ENCODE results near the gene POLG2. TPM values are rescaled to one million over a fixed set of nuclear protein-coding genes. Genes with fewer than 3 reads are reported as not detected.

POLG2 gene
- total RNA-seq, 1 donor from 2014 or later: 10.8 TPM

GRCh38 chr17:64509179-64509578 lies 12.3 kb upstream of the POLG2 start:
- Histone ChIP-seq H3K4me3 (ENCODE audit: low read depth, low read length) (no peak overlapping the region), H3K36me3 (ENCODE audit: control insufficient read depth, insufficient read depth, low read length) (peaks cover 10% of the 10 kb centered on the region), H3K27me3 (ENCODE audit: control insufficient read depth, insufficient read depth, low read length) (no peaks in the 10 kb centered on the region)
- DNase-seq (ENCODE audit: low read depth) (no peak), FAIRE-seq (no peak)
- TF ChIP-seq CTCF (IDR thresholded peaks at IDR 0.05; ENCODE audit: insufficient read depth, low read length, severe bottlenecking): no peak

- FAIRE-seq: no peak
- no peaks in the 10 kb centered on the region for H3K27me3 ChIP-seq (ENCODE audit: control insufficient read depth, insufficient read depth, low read length)
- peaks cover 12% of the 10 kb centered on the region for H3K36me3 ChIP-seq (ENCODE audit: control insufficient read depth, insufficient read depth, low read length)
- TF ChIP-seq CTCF (IDR thresholded peaks at IDR 0.05; ENCODE audit: insufficient read depth, low read length, severe bottlenecking): no peak
- no peak for DNase-seq (ENCODE audit: low read depth)
- no peak overlapping the region for H3K4me3 ChIP-seq (ENCODE audit: low read depth, low read length)
Measured at GRCh38 chr17:64508683-64509082, 11.8 kb upstream of the POLG2 start.

GRCh38 chr17:64507413-64507782 lies 10.5 kb upstream of the POLG2 start:
- Histone ChIP-seq H3K36me3 (ENCODE audit: control insufficient read depth, insufficient read depth, low read length) (peaks cover 20% of the 10 kb centered on the region), H3K27me3 (ENCODE audit: control insufficient read depth, insufficient read depth, low read length) (no peaks in the 10 kb centered on the region), H3K4me3 (ENCODE audit: low read depth, low read length) (peak overlapping the region; percentile 61)
- DNase-seq (ENCODE audit: low read depth): peak; percentile 69
- FAIRE-seq: no peak
- TF ChIP-seq CTCF (IDR thresholded peaks at IDR 0.05; ENCODE audit: insufficient read depth, low read length, severe bottlenecking): peak; percentile 40

- TF ChIP-seq CTCF (IDR thresholded peaks at IDR 0.05; ENCODE audit: insufficient read depth, low read length, severe bottlenecking): no peak
- no peaks in the 10 kb centered on the region for H3K27me3 ChIP-seq (ENCODE audit: control insufficient read depth, insufficient read depth, low read length)
- H3K36me3 ChIP-seq (ENCODE audit: control insufficient read depth, insufficient read depth, low read length): peaks cover 22% of the 10 kb centered on the region
- FAIRE-seq: no peak
- DNase-seq (ENCODE audit: low read depth): peak; percentile 96
- peak within 1 kb of the TSS; percentile 61 for H3K4me3 ChIP-seq (ENCODE audit: low read depth, low read length)
Measured at GRCh38 chr17:64506576-64507412, 9.9 kb upstream of the POLG2 start, which contains the start of gene CEP95. TSS of gene CEP95 (plus strand) at chr17:64506977. CDS start at chr17:64507098, 121 bp downstream.

GRCh38 chr17:64506201-64506575 lies 9.3 kb upstream of the POLG2 start, which contains the start of gene DDX5:
TSS of gene DDX5 (minus strand) at chr17:64506289. CDS start at chr17:64506119, 170 bp downstream.
- TF ChIP-seq CTCF (IDR thresholded peaks at IDR 0.05; ENCODE audit: insufficient read depth, low read length, severe bottlenecking): no peak
- FAIRE-seq: no peak
- peaks cover 27% of the 10 kb centered on the region for H3K36me3 ChIP-seq (ENCODE audit: control insufficient read depth, insufficient read depth, low read length)
- H3K4me3 ChIP-seq (ENCODE audit: low read depth, low read length): peak within 1 kb of the TSS; percentile 61
- no peaks in the 10 kb centered on the region for H3K27me3 ChIP-seq (ENCODE audit: control insufficient read depth, insufficient read depth, low read length)
- no peak for DNase-seq (ENCODE audit: low read depth)
